Measurements from ENCODE around the gene HOXA11.

The HOXA11 gene

GRCh38 chr7:27201580-27202017, 16.6 kb upstream of the HOXA11 start:
- no peak for DNase-seq (ENCODE audit: low read depth)
- TF ChIP-seq CTCF (conservative IDR thresholded peaks at IDR 0.05; ENCODE audit: control insufficient read depth, insufficient read depth, low read depth, low read length), result no peak
- H3K4me3 ChIP-seq (ENCODE audit: control insufficient read depth, low read depth, low read length), result no peak overlapping the region

GRCh38 chr7:27200761-27201579, 15.9 kb upstream of the HOXA11 start:
- H3K4me3 ChIP-seq (ENCODE audit: control insufficient read depth, low read depth, low read length), result no peak overlapping the region
- no peak for DNase-seq (ENCODE audit: low read depth)
- TF ChIP-seq CTCF (conservative IDR thresholded peaks at IDR 0.05; ENCODE audit: control insufficient read depth, insufficient read depth, low read depth, low read length), result no peak

GRCh38 chr7:27199849-27200760, 15.1 kb upstream of the HOXA11 start, which contains the start of gene HOXA13:
Gene HOXA13 (minus strand): TSS chr7:27200091. CDS start chr7:27200077, 14 bp downstream.
- peak; percentile 17 for DNase-seq (ENCODE audit: low read depth)
- peak within 1 kb of the TSS; percentile 32 for H3K4me3 ChIP-seq (ENCODE audit: control insufficient read depth, low read depth, low read length)
- TF ChIP-seq CTCF (conservative IDR thresholded peaks at IDR 0.05; ENCODE audit: control insufficient read depth, insufficient read depth, low read depth, low read length), result no peak

- TF ChIP-seq CTCF (conservative IDR thresholded peaks at IDR 0.05; ENCODE audit: control insufficient read depth, insufficient read depth, low read depth, low read length), result no peak
- no peak overlapping the region for H3K4me3 ChIP-seq (ENCODE audit: control insufficient read depth, low read depth, low read length)
- DNase-seq (ENCODE audit: low read depth), result no peak
These were observed 14.1 kb upstream of the HOXA11 start for GRCh38 chr7:27198871-27199801.

- no peak for TF ChIP-seq CTCF (conservative IDR thresholded peaks at IDR 0.05; ENCODE audit: control insufficient read depth, insufficient read depth, low read depth, low read length)
These were observed 13.3 kb upstream of the HOXA11 start for GRCh38 chr7:27198138-27198841.

More at GRCh38 chr7:27198138-27198841, 13.3 kb upstream of the HOXA11 start:
- DNase-seq (ENCODE audit: low read depth), result no peak
- H3K4me3 ChIP-seq (ENCODE audit: control insufficient read depth, low read depth, low read length), result no peak overlapping the region
